Measurements from ENCODE around the gene LRRTM4. TPM values are rescaled to one million over a fixed set of nuclear protein-coding genes. Genes with fewer than 3 reads are reported as not detected.
A peak's percentile ranks its signal among the peaks of the same experiment; 100 is the strongest.

The LRRTM4 gene
- total and polyA plus RNA-seq, 2 donors (not counting 1 experiment from before 2014, with no cell fraction given), result not detected

DNA sequence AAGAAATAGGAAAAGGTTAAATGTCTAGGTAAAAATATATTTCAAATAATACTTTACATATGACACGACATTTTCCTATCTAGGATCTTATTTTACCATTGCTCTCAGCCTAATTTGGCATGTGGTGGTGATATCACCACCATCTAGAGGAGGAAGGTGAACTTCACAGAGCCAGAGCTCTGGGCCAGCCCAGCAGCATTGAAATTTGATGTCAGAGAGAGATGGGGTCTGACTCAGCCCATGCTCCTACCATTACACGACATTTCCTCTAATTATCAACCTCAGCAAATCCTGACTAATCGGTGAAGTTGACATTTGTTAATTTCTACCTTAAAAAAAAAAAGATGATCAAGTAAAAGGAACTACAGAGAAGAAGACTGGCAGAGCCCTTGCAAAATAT is 42.3 kb downstream of the LRRTM4 start:
- no CpG with 5 or more reads among the region's 3 CpGs for WGBS (ENCODE audit: insufficient coverage)
- POLR2A ChIA-PET, result no interaction called here

GRCh38 chr2:77479395-77479794 is 42.8 kb downstream of the LRRTM4 start:
- Mint-ChIP-seq H3K4me1 (no peaks in the 10 kb centered on the region), H3K4me3 (no peak overlapping the region), H3K27me3 (no peaks in the 10 kb centered on the region), H3K27ac (no peak overlapping the region), H3K9me3 (ENCODE audit: insufficient read depth) (peaks cover 4% of the 10 kb centered on the region)
- H2AFZ ChIP-seq (ENCODE audit: insufficient read depth, low read depth, low read length, poor library complexity, severe bottlenecking), result no peak overlapping the region
- H3K4me3 ChIP-seq (ENCODE audit: control extremely low read depth in 1 of 5, extremely low read depth in 1 of 5, insufficient read depth in 1 of 5, low read depth in 2 of 5, low read length in 4 of 5), result no peak overlapping the region
- ChIA-PET POLR2A (no interaction called here), CTCF (no interaction called here)
- no peak for DNase-seq
- H3K36me3 ChIP-seq (replicated peaks in 1 of 2; ENCODE audit: control extremely low read depth in 1 of 2, control insufficient read depth in 1 of 2, extremely low read depth in 1 of 2, insufficient read depth in 2 of 2, low read length in 1 of 2), result no peaks in the 10 kb centered on the region
- no peak overlapping the region for H3K4me2 ChIP-seq (replicated peaks; ENCODE audit: low read depth, low read length, poor library complexity, severe bottlenecking)
- H3K27me3 ChIP-seq (replicated peaks in 1 of 4; ENCODE audit: control extremely low read depth in 1 of 4, control insufficient read depth in 3 of 4, insufficient read depth in 4 of 4, low read length in 3 of 4), result no peaks in the 10 kb centered on the region
- no peaks in the 10 kb centered on the region for H3K79me2 ChIP-seq (ENCODE audit: control insufficient read depth, insufficient read depth, low read length)
- H3K9me3 ChIP-seq (ENCODE audit: control extremely low read depth in 1 of 3, control insufficient read depth in 2 of 3, insufficient read depth in 1 of 3, low read length in 2 of 3), result no peaks in the 10 kb centered on the region
- no peak overlapping the region for H3K27ac ChIP-seq (ENCODE audit: low read length in 2 of 2)
- H3K9ac ChIP-seq (ENCODE audit: low read length), result no peak overlapping the region
- TF ChIP-seq EZH2 (IDR thresholded peaks at IDR 0.05; ENCODE audit: borderline replicate concordance, insufficient read depth, low read depth, low read length, poor library complexity, severe bottlenecking), result no peak
- TF ChIP-seq, protein P1, sequence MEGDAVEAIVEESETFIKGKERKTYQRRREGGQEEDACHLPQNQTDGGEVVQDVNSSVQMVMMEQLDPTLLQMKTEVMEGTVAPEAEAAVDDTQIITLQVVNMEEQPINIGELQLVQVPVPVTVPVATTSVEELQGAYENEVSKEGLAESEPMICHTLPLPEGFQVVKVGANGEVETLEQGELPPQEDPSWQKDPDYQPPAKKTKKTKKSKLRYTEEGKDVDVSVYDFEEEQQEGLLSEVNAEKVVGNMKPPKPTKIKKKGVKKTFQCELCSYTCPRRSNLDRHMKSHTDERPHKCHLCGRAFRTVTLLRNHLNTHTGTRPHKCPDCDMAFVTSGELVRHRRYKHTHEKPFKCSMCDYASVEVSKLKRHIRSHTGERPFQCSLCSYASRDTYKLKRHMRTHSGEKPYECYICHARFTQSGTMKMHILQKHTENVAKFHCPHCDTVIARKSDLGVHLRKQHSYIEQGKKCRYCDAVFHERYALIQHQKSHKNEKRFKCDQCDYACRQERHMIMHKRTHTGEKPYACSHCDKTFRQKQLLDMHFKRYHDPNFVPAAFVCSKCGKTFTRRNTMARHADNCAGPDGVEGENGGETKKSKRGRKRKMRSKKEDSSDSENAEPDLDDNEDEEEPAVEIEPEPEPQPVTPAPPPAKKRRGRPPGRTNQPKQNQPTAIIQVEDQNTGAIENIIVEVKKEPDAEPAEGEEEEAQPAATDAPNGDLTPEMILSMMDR (IDR thresholded peaks at IDR 0.05), result peak; percentile 6
- ATAC-seq (ENCODE audit: low read depth), result no peak
- intact Hi-C loops (cut with micrococcal nuclease), result no loop called here
- no peaks in the 10 kb centered on the region for H4K20me1 ChIP-seq (ENCODE audit: control insufficient read depth, insufficient read depth, low read length, poor library complexity, severe bottlenecking)
- H3K4me1 ChIP-seq (ENCODE audit: control insufficient read depth in 2 of 2, insufficient read depth in 2 of 2, low read length in 2 of 2), result no peaks in the 10 kb centered on the region
- 72% methylated on average over 5 of the region's 6 CpGs for WGBS (ENCODE audit: insufficient coverage)

More for the DNA sequence above, 42.3 kb downstream of the LRRTM4 start:
- no peaks in the 10 kb centered on the region for H3K27me3 ChIP-seq (replicated peaks in 1 of 4; ENCODE audit: control extremely low read depth in 1 of 4, control insufficient read depth in 3 of 4, insufficient read depth in 4 of 4, low read length in 3 of 4)
- no peaks in the 10 kb centered on the region for H3K4me1 Mint-ChIP-seq
- TF ChIP-seq EZH2 (IDR thresholded peaks at IDR 0.05; ENCODE audit: borderline replicate concordance, insufficient read depth, low read depth, low read length, poor library complexity, severe bottlenecking), result no peak
- TF ChIP-seq, protein P1 (IDR thresholded peaks at IDR 0.05), result no peak
- no peak overlapping the region for H3K9ac ChIP-seq (ENCODE audit: low read length)
- CTCF ChIA-PET, result no interaction called here
- H3K9me3 ChIP-seq (ENCODE audit: control extremely low read depth in 1 of 3, control insufficient read depth in 2 of 3, insufficient read depth in 1 of 3, low read length in 2 of 3), result no peaks in the 10 kb centered on the region
- no peak overlapping the region for H3K27ac Mint-ChIP-seq
- no peaks in the 10 kb centered on the region for H3K79me2 ChIP-seq (ENCODE audit: control insufficient read depth, insufficient read depth, low read length)
- H3K4me1 ChIP-seq (ENCODE audit: control insufficient read depth in 2 of 2, insufficient read depth in 2 of 2, low read length in 2 of 2), result no peaks in the 10 kb centered on the region
- DNase-seq (no peak), ATAC-seq (ENCODE audit: low read depth) (no peak)
- no peak overlapping the region for H3K4me2 ChIP-seq (replicated peaks; ENCODE audit: low read depth, low read length, poor library complexity, severe bottlenecking)
- no peaks in the 10 kb centered on the region for H3K27me3 Mint-ChIP-seq
- no peak overlapping the region for H3K4me3 ChIP-seq (ENCODE audit: control extremely low read depth in 1 of 5, extremely low read depth in 1 of 5, insufficient read depth in 1 of 5, low read depth in 2 of 5, low read length in 4 of 5)
- no peaks in the 10 kb centered on the region for H4K20me1 ChIP-seq (ENCODE audit: control insufficient read depth, insufficient read depth, low read length, poor library complexity, severe bottlenecking)
- peaks cover 4% of the 10 kb centered on the region for H3K9me3 Mint-ChIP-seq (ENCODE audit: insufficient read depth)
- H2AFZ ChIP-seq (ENCODE audit: insufficient read depth, low read depth, low read length, poor library complexity, severe bottlenecking), result no peak overlapping the region
- no peak overlapping the region for H3K4me3 Mint-ChIP-seq
- intact Hi-C loops (cut with micrococcal nuclease), result no loop called here
- H3K27ac ChIP-seq (ENCODE audit: low read length in 2 of 2), result no peak overlapping the region
- H3K36me3 ChIP-seq (replicated peaks in 1 of 2; ENCODE audit: control extremely low read depth in 1 of 2, control insufficient read depth in 1 of 2, extremely low read depth in 1 of 2, insufficient read depth in 2 of 2, low read length in 1 of 2), result no peaks in the 10 kb centered on the region
